Endodermal cell (in vitro differentiated cells): ENCODE data around the gene SNRPD2. TPM values are rescaled to one million over a fixed set of nuclear protein-coding genes. Genes with fewer than 3 reads are reported as not detected.
"Not testable (repeated sequence)": the region's sequence is repeated elsewhere in the genome, so short reads cannot be mapped to it uniquely, and the experiment has no call there.

ENCODE experiments used
- DNase-seq: peaks from one replicate; pipeline ENCODE4 v3.0.0-alpha.2; 2017
- H3K27ac ChIP-seq: 2 replicates; pipeline ENCODE4 v1.5.1; 2013; ENCODE audit warnings: mild to moderate bottlenecking, low read depth, low read length, moderate library complexity
- H3K27me3 ChIP-seq: 2 replicates; pipeline ENCODE4 v1.6.1; 2013; ENCODE audit warnings: mild to moderate bottlenecking, low read length, moderate library complexity; ENCODE audit not compliant: insufficient read depth, control insufficient read depth, poor library complexity, severe bottlenecking
- H3K36me3 ChIP-seq: 2 replicates; pipeline ENCODE4 v1.7.0; 2013; ENCODE audit warnings: mild to moderate bottlenecking, low read length, moderate library complexity; ENCODE audit not compliant: control insufficient read depth, insufficient read depth
- H3K4me1 ChIP-seq: one replicate; pipeline ENCODE4 v1.7.0; 2013; ENCODE audit warnings: low read length; ENCODE audit not compliant: control insufficient read depth, insufficient read depth
- H3K4me3 ChIP-seq: 2 replicates; pipeline ENCODE4 v1.5.1; 2013; ENCODE audit warnings: mild to moderate bottlenecking, low read length, moderate library complexity
- H3K9ac ChIP-seq: 2 replicates; pipeline ENCODE4 v1.6.1; 2013; ENCODE audit warnings: mild to moderate bottlenecking, low read length, moderate library complexity; ENCODE audit not compliant: poor library complexity, severe bottlenecking; ENCODE audit errors: extremely low read depth
- H3K9me3 ChIP-seq: 2 replicates; pipeline ENCODE4 v1.6.1; 2013; ENCODE audit warnings: mild to moderate bottlenecking, low read length, moderate library complexity; ENCODE audit not compliant: control insufficient read depth
- H3K27ac Mint-ChIP-seq: 2 replicates; pipeline ENCODE4 v1.8.0; 2020; ENCODE audit warnings: mixed read lengths
- H3K27me3 Mint-ChIP-seq: 2 replicates; pipeline ENCODE4 v1.8.0; 2021; ENCODE audit warnings: mild to moderate bottlenecking, mixed read lengths; ENCODE audit not compliant: insufficient read depth
- H3K36me3 Mint-ChIP-seq: 2 replicates; pipeline ENCODE4 v1.8.0; 2020; ENCODE audit warnings: low read depth, mixed read lengths
- H3K4me1 Mint-ChIP-seq: 2 replicates; pipeline ENCODE4 v1.8.0; 2020; ENCODE audit warnings: mixed read lengths
- H3K4me3 Mint-ChIP-seq: 2 replicates; pipeline ENCODE4 v1.8.0; 2020; ENCODE audit warnings: mild to moderate bottlenecking, moderate library complexity, mixed read lengths
- H3K9me3 Mint-ChIP-seq: 2 replicates; pipeline ENCODE4 v1.8.0; 2020; ENCODE audit warnings: mild to moderate bottlenecking, mixed read lengths
- WGBS, 2 experiments: methylation state at CpG; one replicate each; pipeline versions ENCODE4 v1.1.5 to v1.1.7; 2013; ENCODE audit warnings: missing lambda C conversion rate in 2 of 2, mixed read lengths in 1 of 2; ENCODE audit not compliant: insufficient coverage in 1 of 2, insufficient read length in 1 of 2; 5-methylcytosine and 5-hydroxymethylcytosine counted together
- total RNA-seq, 2 donors: library from RNA; stranded (reverse); fragmentation: NEBNext Ultra II Directional in 1 of 2; extraction: Animal tissue kit (Norgen Biotek cat#: 25700) in 1 of 2; gene quantifications; 2 replicates in 1 of 2; 3 replicates in 1 of 2; pipeline ENCODE4 v1.2.1, GENCODE V29; 2021
- TF ChIP-seq, protein P1 (sequence below): fragments of 200-600 bp; sonication (generic); conservative IDR thresholded peaks from 2 replicates; pipeline ENCODE4 v1.5.0; 2021; ENCODE audit warnings: antibody characterized with exemption, mild to moderate bottlenecking

Gene SNRPD2
- total RNA-seq, 2 donors from 2014 or later, result 644 to 654 TPM

DNA sequence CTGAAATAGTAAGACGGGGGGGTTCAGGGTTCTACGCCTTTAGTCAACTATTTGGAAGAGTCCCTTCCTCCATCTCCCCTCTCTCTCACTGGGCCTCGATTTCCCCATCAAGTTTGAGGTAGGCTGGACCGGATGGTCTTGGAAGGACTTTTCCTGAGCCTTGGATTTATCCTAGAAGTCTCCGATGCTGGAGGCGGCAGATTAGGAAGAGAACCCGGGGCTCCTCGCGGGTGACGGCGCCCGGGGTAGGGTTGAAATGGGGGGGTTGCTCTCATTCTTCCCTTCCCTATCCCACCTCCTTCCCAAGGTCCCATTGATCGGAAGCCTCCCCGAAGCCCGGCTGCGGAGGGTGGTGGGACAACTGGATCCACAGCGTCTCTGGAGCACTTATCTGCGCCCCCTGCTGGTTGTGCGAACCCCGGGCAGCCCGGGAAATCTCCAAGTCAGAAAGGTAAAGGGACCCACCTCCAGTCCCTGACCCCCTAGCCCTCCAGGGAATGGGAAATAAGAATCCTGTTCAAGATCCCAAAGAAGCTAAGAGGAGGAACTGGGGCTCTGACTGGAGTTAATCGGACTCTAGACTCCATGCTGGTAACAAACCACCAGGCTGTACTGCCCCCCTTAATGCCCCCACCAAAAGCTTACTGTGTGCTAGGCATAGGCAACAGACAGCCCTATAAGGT lies 1.5 kb upstream of the SNRPD2 start:
- peak overlapping the region; percentile 79 for H3K9ac ChIP-seq
- TF ChIP-seq, protein P1, sequence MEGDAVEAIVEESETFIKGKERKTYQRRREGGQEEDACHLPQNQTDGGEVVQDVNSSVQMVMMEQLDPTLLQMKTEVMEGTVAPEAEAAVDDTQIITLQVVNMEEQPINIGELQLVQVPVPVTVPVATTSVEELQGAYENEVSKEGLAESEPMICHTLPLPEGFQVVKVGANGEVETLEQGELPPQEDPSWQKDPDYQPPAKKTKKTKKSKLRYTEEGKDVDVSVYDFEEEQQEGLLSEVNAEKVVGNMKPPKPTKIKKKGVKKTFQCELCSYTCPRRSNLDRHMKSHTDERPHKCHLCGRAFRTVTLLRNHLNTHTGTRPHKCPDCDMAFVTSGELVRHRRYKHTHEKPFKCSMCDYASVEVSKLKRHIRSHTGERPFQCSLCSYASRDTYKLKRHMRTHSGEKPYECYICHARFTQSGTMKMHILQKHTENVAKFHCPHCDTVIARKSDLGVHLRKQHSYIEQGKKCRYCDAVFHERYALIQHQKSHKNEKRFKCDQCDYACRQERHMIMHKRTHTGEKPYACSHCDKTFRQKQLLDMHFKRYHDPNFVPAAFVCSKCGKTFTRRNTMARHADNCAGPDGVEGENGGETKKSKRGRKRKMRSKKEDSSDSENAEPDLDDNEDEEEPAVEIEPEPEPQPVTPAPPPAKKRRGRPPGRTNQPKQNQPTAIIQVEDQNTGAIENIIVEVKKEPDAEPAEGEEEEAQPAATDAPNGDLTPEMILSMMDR, result peak; percentile 92
- Mint-ChIP-seq H3K27ac (peak overlapping the region; percentile 93), H3K36me3 (peaks cover 37% of the 10 kb centered on the region), H3K4me3 (peak overlapping the region; percentile 93), H3K4me1 (no peaks in the 10 kb centered on the region), H3K27me3 (no peaks in the 10 kb centered on the region), H3K9me3 (no peaks in the 10 kb centered on the region)
- peak overlapping the region; percentile 50 for H3K27ac ChIP-seq
- 0 to 2% methylated on average over 10 to 16 of the region's 22 CpGs for WGBS, 2 experiments
- peaks cover 38% of the 10 kb centered on the region for H3K36me3 ChIP-seq
- H3K4me1 ChIP-seq, result no peaks in the 10 kb centered on the region
- peak; percentile 95 for DNase-seq
- H3K4me3 ChIP-seq, result peak overlapping the region; percentile 95
- no peaks in the 10 kb centered on the region for H3K27me3 ChIP-seq
- no peaks in the 10 kb centered on the region for H3K9me3 ChIP-seq

- H3K9me3 Mint-ChIP-seq, result no peaks in the 10 kb centered on the region
- no peaks in the 10 kb centered on the region for H3K27me3 ChIP-seq
- no peaks in the 10 kb centered on the region for H3K4me1 ChIP-seq
- 0% methylated on average over 47 to 70 of the region's 70 CpGs for WGBS, 2 experiments
- H3K36me3 ChIP-seq, result peaks cover 38% of the 10 kb centered on the region
- H3K9ac ChIP-seq, result peak within 1 kb of the TSS; percentile 88
- DNase-seq, result peak; percentile 99
- H3K36me3 Mint-ChIP-seq, result peaks cover 42% of the 10 kb centered on the region
- peak within 1 kb of the TSS; percentile 84 for H3K27ac ChIP-seq
- H3K9me3 ChIP-seq, result no peaks in the 10 kb centered on the region
- TF ChIP-seq, protein P1, result no peak
- peak within 1 kb of the TSS; percentile 95 for H3K4me3 ChIP-seq
- H3K4me1 Mint-ChIP-seq, result no peaks in the 10 kb centered on the region
- H3K4me3 Mint-ChIP-seq, result peak within 1 kb of the TSS; percentile 93
- H3K27ac Mint-ChIP-seq, result peak within 1 kb of the TSS; percentile 99
- H3K27me3 Mint-ChIP-seq, result no peaks in the 10 kb centered on the region
Measured at GRCh38 chr19:45692187-45693105, 693 bp upstream of the SNRPD2 start, which contains the start of gene QPCTL. Gene QPCTL (plus strand): TSS chr19:45692666. CDS start chr19:45692704, 38 bp downstream.

GRCh38 chr19:45687599-45687998 lies 4.2 kb downstream of the SNRPD2 start:
- Mint-ChIP-seq H3K9me3 (no peaks in the 10 kb centered on the region), H3K27ac (no peak overlapping the region), H3K4me3 (no peak overlapping the region), H3K4me1 (no peaks in the 10 kb centered on the region), H3K36me3 (peaks cover 50% of the 10 kb centered on the region), H3K27me3 (no peaks in the 10 kb centered on the region)
- Histone ChIP-seq H3K36me3 (peaks cover 48% of the 10 kb centered on the region), H3K27ac (no peak overlapping the region), H3K27me3 (no peaks in the 10 kb centered on the region), H3K4me1 (no peaks in the 10 kb centered on the region), H3K4me3 (no peak overlapping the region), H3K9ac (no peak overlapping the region), H3K9me3 (no peaks in the 10 kb centered on the region)
- TF ChIP-seq, protein P1, result no peak
- no peak for DNase-seq
- 97 to 98% methylated on average over 7 to 9 of the region's 9 CpGs for WGBS, 2 experiments

DNA sequence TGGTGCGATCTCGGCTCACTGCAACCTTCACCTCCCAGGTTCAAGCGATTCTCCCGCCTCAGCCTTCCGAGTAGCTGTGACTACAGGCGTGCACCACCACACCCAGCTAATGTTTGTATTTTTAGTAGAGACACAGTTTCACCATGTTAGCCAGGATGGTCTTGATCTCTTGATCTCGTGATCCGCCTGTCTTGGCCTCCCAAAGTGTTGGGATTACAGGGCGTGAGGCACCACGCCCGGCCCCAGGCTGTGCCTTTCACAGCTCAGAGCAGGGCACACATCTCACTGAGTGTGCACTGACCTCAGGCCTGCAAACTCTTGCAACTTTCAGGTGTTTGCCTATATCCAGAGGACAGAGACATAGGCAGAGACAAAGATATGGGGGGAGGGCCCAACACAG lies 6.7 kb downstream of the SNRPD2 start:
- peaks cover 48% of the 10 kb centered on the region for H3K36me3 ChIP-seq
- not testable (repeated sequence) for H3K4me3 Mint-ChIP-seq, H3K27me3 Mint-ChIP-seq, H3K4me1 ChIP-seq, H3K27me3 ChIP-seq, H3K4me1 Mint-ChIP-seq, DNase-seq, H3K4me3 ChIP-seq, H3K9ac ChIP-seq, H3K27ac Mint-ChIP-seq, H3K27ac ChIP-seq, H3K9me3 ChIP-seq, H3K9me3 Mint-ChIP-seq
- H3K36me3 Mint-ChIP-seq, result peaks cover 48% of the 10 kb centered on the region
- 83 to 84% methylated on average over 5 to 11 of the region's 11 CpGs for WGBS, 2 experiments
